Endothelial cell of umbilical vein (primary cell): Measurements from ENCODE around the gene RAP1GAP. TPM values are rescaled to one million over a fixed set of nuclear protein-coding genes. Genes with fewer than 3 reads are reported as not detected.

Experiments used
- BruUV-seq: library from RNA; stranded (reverse); fragments of 400-500 nt; replicated peaks from 2 replicates; lab custom pipeline; 2021; lab: Mats Ljungman, UMichigan
- CTCF ChIA-PET: fragments of 300-600, 350-600 bp; sonication (Branson Sonifier 250); formaldehyde crosslinking; loops from one replicate; lab custom pipeline; 2021; ENCODE audit warnings: antibody characterized with exemption, inconsistent platforms; lab: Charles Lee
- POLR2A ChIA-PET: fragments of 300-600, 350-600 bp; sonication (Branson Sonifier 250); formaldehyde crosslinking; loops from one replicate; lab custom pipeline; 2021; ENCODE audit warnings: antibody characterized with exemption, inconsistent platforms; lab: Charles Lee
- DNase-seq: peaks from one replicate; pipeline ENCODE4 v3.0.0-alpha.2; 2011; ENCODE audit warnings: low read depth, low spot score
- FAIRE-seq: peaks from 2 replicates; lab custom pipeline; 2011; peaks lifted over from hg19 to GRCh38; lab: Jason Lieb, UNC
- H2AFZ ChIP-seq: 2 replicates; pipeline ENCODE4 v1.6.0; 2012; ENCODE audit warnings: low read depth, low read length, control low read depth, inconsistent platforms
- H3K27ac ChIP-seq: 2 replicates; pipeline ENCODE4 v1.5.1; 2011; ENCODE audit warnings: low read depth, mild to moderate bottlenecking, control low read depth, low read length, moderate library complexity; ENCODE audit not compliant: insufficient read depth
- H3K27me3 ChIP-seq, 2 experiments: 2 replicates each; pipeline versions ENCODE4 v1.6.0 to v1.6.1; 2011; ENCODE audit warnings: low read length in 2 of 2, mixed read lengths in 1 of 2; ENCODE audit not compliant: control insufficient read depth in 2 of 2, insufficient read depth in 2 of 2
- H3K36me3 ChIP-seq, 2 experiments: 2 replicates in 1 of 2; 3 replicates in 1 of 2; pipeline ENCODE4 v1.5.1; 2011; ENCODE audit warnings: low read length in 2 of 2, mild to moderate bottlenecking in 1 of 2, moderate library complexity in 1 of 2; ENCODE audit not compliant: control insufficient read depth in 2 of 2, insufficient read depth in 2 of 2; ENCODE audit errors: extremely low read depth in 1 of 2
- H3K4me1 ChIP-seq: 3 replicates; pipeline ENCODE4 v1.5.1; 2011; ENCODE audit warnings: mild to moderate bottlenecking, low read length; ENCODE audit not compliant: control insufficient read depth, insufficient read depth; ENCODE audit errors: extremely low read depth
- H3K4me2 ChIP-seq: 2 replicates; pipeline ENCODE4 v1.6.1; 2011; ENCODE audit warnings: low read length, control low read depth, mixed read lengths; ENCODE audit not compliant: insufficient read depth
- H3K4me3 ChIP-seq, 3 experiments: fragments of 200-600 bp in 1 of 3; sonication (generic), shearing (Covaris generic) in 1 of 3; replicated peaks in 1 of 3; 2 replicates each; pipeline ENCODE4 v1.5.1; 2011 to 2016; ENCODE audit warnings: control low read depth in 3 of 3, low read length in 3 of 3, mild to moderate bottlenecking in 2 of 3, inconsistent platforms in 1 of 3, low read depth in 1 of 3, moderate library complexity in 1 of 3; ENCODE audit not compliant: insufficient read depth in 1 of 3
- H3K79me2 ChIP-seq: 2 replicates; pipeline ENCODE4 v1.6.0; 2012; ENCODE audit warnings: low read length, inconsistent platforms; ENCODE audit not compliant: control insufficient read depth, insufficient read depth
- H3K9ac ChIP-seq: replicated peaks from 2 replicates; pipeline ENCODE3; 2011; ENCODE audit warnings: low read length, control low read depth; ENCODE audit not compliant: insufficient read depth; ENCODE audit errors: extremely low read depth
- H3K9me1 ChIP-seq: replicated peaks from 3 replicates; pipeline ENCODE4 v1.6.0; 2011; ENCODE audit warnings: mild to moderate bottlenecking, low read length; ENCODE audit not compliant: control insufficient read depth, insufficient read depth; ENCODE audit errors: extremely low read depth
- H3K9me3 ChIP-seq: replicated peaks from 2 replicates; pipeline ENCODE4 v1.5.1; 2012; ENCODE audit warnings: low read length, inconsistent platforms; ENCODE audit not compliant: control insufficient read depth, insufficient read depth
- H4K20me1 ChIP-seq: replicated peaks from 2 replicates; pipeline ENCODE3; 2011; ENCODE audit warnings: mild to moderate bottlenecking, low read length; ENCODE audit not compliant: control insufficient read depth, insufficient read depth; ENCODE audit errors: extremely low read depth
- CTCF ChIP-seq, 2 donors: IDR thresholded peaks; 1 replicate in 1 of 2; 2 replicates in 1 of 2; pipeline ENCODE4 v1.5.1; 2011; ENCODE audit warnings: low read length in 2 of 2, mild to moderate bottlenecking in 2 of 2, moderate library complexity in 2 of 2, control low read depth in 1 of 2, inconsistent platforms in 1 of 2, low read depth in 1 of 2; ENCODE audit not compliant: insufficient read depth in 1 of 2; ENCODE audit errors: extremely low read depth in 1 of 2
- EZH2 ChIP-seq: IDR thresholded peaks from 2 replicates; pipeline ENCODE4 v1.6.1; 2012; ENCODE audit warnings: borderline replicate concordance, low read depth, mild to moderate bottlenecking, moderate library complexity, low read length, inconsistent platforms; ENCODE audit not compliant: severe bottlenecking
- FOS ChIP-seq: IDR thresholded peaks from 2 replicates; pipeline ENCODE4 v1.6.1; 2011; ENCODE audit warnings: mild to moderate bottlenecking, low read length, moderate library complexity, borderline replicate concordance; ENCODE audit not compliant: insufficient read depth
- GATA2 ChIP-seq: IDR thresholded peaks from 2 replicates; pipeline ENCODE4 v1.7.0; 2011; ENCODE audit warnings: low read depth, mild to moderate bottlenecking, moderate library complexity, mixed read lengths, low read length; ENCODE audit not compliant: insufficient read length, insufficient read depth
- JUN ChIP-seq: IDR thresholded peaks from 2 replicates; pipeline ENCODE4 v1.6.1; 2011; ENCODE audit warnings: borderline replicate concordance, low read depth; ENCODE audit not compliant: insufficient read length, insufficient read depth
- MAX ChIP-seq: IDR thresholded peaks from 2 replicates; pipeline ENCODE4 v1.6.1; 2011; ENCODE audit not compliant: insufficient read depth, insufficient read length
- MYC ChIP-seq: IDR thresholded peaks from one replicate; pipeline ENCODE4 v1.6.1; 2011; ENCODE audit warnings: mild to moderate bottlenecking, low read depth, low read length
- POLR2A ChIP-seq: IDR thresholded peaks from 2 replicates; pipeline ENCODE4 v1.6.1; 2012; ENCODE audit warnings: low read depth, mild to moderate bottlenecking, control low read depth, low read length
- POLR2AphosphoS5 ChIP-seq: IDR thresholded peaks from 2 replicates; pipeline ENCODE4 v1.6.1; 2012; ENCODE audit warnings: low read depth, mild to moderate bottlenecking, control low read depth, low read length, moderate library complexity; ENCODE audit not compliant: insufficient read depth
- dilution Hi-C: fragments of 300-500 bp; cut with MboI; formaldehyde crosslinking; loops from one replicate; pipeline ENCODE4 v1.15.0; 2019; ENCODE audit warnings: low sequenced_read_pairs; ENCODE audit not compliant: extremely low pct_ligation_motif_present
- intact Hi-C: fragments of 100-400 bp; cut with micrococcal nuclease; formaldehyde crosslinking; loops from one replicate; pipeline ENCODE4 v1.10.0; 2022
- polyA plus RNA-seq, 4 experiments: library from polyadenylated mRNA; depleted of rRNA in 3 of 4; stranded (reverse) in 3 of 4; unstranded in 1 of 4; fragments of >200 nt; gene quantifications; 2 replicates each; pipeline versions ENCODE4 v1.2.1 to v1.2.3, GENCODE V29; 2011 to 2012; ENCODE audit warnings: missing spikeins in 1 of 4
- total RNA-seq: library from RNA; stranded (reverse); gene quantifications from 2 replicates; pipeline ENCODE4 v1.2.3, GENCODE V29; 2021

Gene RAP1GAP
- total and polyA plus RNA-seq, 2 donors (not counting 3 experiments of a cell fraction or from before 2014, with no cell fraction given): 0.07 to 0.20 TPM

- intact Hi-C loops (no loop called here), dilution Hi-C loops (no loop called here)
These were observed 2.4 kb downstream of the RAP1GAP start for GRCh38 chr1:21666576-21667320.

GRCh38 chr1:21665711-21666575, 3.2 kb downstream of the RAP1GAP start:
- ChIA-PET CTCF (interaction anchor here (1.1 kb wide), 1 partner anchor 295 kb away, joined by 3 read pairs; no protein-coding TSS in a partner anchor), POLR2A (no interaction called here)
- BruUV-seq: no TSS peak
- Histone ChIP-seq H3K4me3 (no peak overlapping the region), H4K20me1 (no peaks in the 10 kb centered on the region), H3K9me3 (no peaks in the 10 kb centered on the region), H3K4me2 (no peak overlapping the region), H2AFZ (no peak overlapping the region), H3K4me1 (peaks cover 6% of the 10 kb centered on the region), H3K9ac (no peak overlapping the region), H3K27me3 (peaks cover 19 to 25% of the 10 kb centered on the region in 2 experiments), H3K9me1 (no peaks in the 10 kb centered on the region), H3K36me3 (no peaks in the 10 kb centered on the region), H3K27ac (no peak overlapping the region), H3K79me2 (no peaks in the 10 kb centered on the region)
- intact Hi-C loops (no loop called here), dilution Hi-C loops (no loop called here)
- TF ChIP-seq EZH2: no peak
- TF ChIP-seq POLR2AphosphoS5: no peak
- no peak for TF ChIP-seq CTCF (IDR thresholded peaks at IDR 0.05; ENCODE audit: extremely low read depth in 1 of 2, insufficient read depth in 1 of 2, low read depth in 1 of 2, low read length in 2 of 2)
- TF ChIP-seq MAX: no peak
- no peak for TF ChIP-seq JUN
- no peak for TF ChIP-seq POLR2A
- TF ChIP-seq MYC: no peak
- TF ChIP-seq GATA2: no peak
- no peak for TF ChIP-seq FOS
- DNase-seq (no peak), FAIRE-seq (no peak)

More at GRCh38 chr1:21666576-21667320, 2.4 kb downstream of the RAP1GAP start:
- no peaks in the 10 kb centered on the region for H4K20me1 ChIP-seq
- no TSS peak for BruUV-seq
- H3K79me2 ChIP-seq: no peaks in the 10 kb centered on the region
- no peak overlapping the region for H3K4me3 ChIP-seq
- FAIRE-seq (no peak), DNase-seq (no peak)
- H3K9me3 ChIP-seq: no peaks in the 10 kb centered on the region
- H3K9ac ChIP-seq: no peak overlapping the region
- no peak overlapping the region for H3K27ac ChIP-seq
- ChIA-PET CTCF (no interaction called here), POLR2A (no interaction called here)
- no peak overlapping the region for H2AFZ ChIP-seq
- H3K36me3 ChIP-seq: no peaks in the 10 kb centered on the region
- no peaks in the 10 kb centered on the region for H3K9me1 ChIP-seq
- peaks cover 19 to 27% of the 10 kb centered on the region in 2 experiments for H3K27me3 ChIP-seq
- TF ChIP-seq EZH2: no peak
- H3K4me1 ChIP-seq: peaks cover 6% of the 10 kb centered on the region
- H3K4me2 ChIP-seq: no peak overlapping the region
